Activated CD4-positive, alpha-beta T cell treated with anti-CD3 and anti-CD28 coated beads, Interleukin-2, amount 50 U/mL, for 4 hours (primary cell): Measurements from ENCODE around the gene CLEC19A.
"Not testable (repeated sequence)": the region's sequence is repeated elsewhere in the genome, so short reads cannot be mapped to it uniquely, and the experiment has no call there.

Source experiments
- DNase-seq, 2 experiments: peaks; one replicate each; pipeline ENCODE4 v3.0.0-alpha.2; 2020

The CLEC19A gene

DNA sequence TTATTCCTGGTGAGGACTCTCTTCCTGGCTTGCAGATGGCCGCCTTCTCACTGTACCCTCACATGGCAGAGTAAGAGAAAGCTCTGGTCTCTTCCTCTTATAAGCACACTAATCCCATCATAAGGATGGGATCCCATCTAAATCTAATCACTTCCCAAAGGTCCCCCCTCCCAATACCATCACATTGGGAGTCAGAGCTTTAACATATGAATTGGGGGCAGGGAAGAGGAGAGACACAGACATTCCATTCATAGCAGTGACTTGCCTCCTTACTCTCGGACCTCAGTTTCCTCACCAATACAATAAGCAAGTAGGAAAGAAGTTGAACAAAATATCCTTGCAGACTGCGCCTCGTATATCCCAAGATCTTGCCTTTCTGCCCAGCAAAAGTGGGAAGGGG, 1.7 kb downstream of the CLEC19A start:
- DNase-seq, result no peak

DNA sequence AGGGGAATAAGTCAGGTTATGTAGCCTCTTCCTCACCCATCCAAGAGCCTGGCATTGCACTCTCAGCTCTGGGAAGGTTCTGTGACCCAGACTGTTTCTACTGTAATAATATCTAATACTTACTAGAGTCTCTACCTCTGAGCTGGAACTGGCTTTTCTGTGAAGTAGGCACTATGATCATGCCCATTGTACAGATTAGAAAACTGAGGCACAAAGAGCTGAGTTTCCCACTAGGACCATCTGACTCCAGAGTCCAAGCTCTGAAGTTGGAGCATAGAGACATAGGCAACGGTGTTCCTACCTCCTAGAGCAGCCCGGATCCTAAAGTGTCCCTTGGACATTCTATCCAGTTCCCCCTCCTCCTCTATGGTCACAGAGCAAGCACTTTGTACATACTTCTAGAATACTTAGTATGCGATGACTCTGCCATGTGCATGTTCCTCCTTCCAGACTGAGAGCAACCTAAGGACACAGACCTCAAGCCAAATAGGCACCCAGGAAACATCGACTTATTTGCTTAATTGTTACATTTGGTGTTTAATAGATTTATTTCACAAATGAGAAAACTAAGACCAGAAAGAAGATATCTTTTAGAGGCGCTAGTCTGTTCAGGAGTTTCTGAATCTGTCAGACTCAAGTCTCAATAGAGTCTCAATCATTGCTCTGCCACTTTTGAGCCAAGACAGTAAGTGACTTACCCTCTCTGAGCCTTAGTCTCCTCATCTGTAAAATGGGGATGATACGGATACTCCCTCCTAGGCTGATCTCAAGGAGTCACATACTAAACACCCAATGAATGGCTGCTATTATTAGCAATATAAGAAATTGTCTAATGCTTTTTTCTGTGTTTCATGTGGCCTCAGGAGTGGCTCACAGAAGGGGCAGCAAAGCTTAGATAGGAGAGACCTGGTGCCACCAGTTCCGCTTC, 3.6 kb downstream of the CLEC19A start:
- DNase-seq, result no peak

DNA sequence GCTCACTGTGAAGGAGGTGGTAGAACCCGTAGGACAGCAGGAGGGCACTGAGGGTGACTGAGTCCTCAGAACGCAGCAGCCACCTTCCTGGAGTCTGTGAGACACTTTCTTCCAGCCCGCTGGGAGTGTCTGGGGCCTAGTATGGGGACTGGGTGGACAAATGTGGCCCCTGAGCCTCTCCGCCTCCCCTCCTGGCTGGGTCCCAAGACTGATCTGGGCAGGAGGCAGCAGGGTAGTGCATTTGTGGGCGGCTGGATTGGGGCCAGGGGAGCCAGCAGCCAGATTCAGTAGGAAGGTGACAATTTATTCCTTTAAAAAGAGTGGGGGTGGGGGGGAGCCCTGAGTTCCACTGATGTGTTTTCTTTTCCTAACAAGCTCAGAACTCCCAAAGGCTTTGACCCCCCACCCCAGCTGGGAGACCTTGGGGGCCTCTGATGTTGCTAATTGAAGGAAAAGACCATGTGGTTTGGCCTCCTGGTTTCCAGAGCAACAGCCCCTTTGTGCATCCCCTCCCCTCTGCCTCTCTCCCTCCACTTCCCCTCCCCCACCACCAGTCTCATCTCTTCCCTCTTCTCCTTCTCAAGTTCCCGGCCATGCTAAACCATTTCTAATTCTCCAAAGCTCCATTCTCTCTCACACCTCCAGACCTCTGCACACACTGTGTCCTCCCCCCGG, 4.4 kb downstream of the CLEC19A start:
- DNase-seq, result no peak

DNA sequence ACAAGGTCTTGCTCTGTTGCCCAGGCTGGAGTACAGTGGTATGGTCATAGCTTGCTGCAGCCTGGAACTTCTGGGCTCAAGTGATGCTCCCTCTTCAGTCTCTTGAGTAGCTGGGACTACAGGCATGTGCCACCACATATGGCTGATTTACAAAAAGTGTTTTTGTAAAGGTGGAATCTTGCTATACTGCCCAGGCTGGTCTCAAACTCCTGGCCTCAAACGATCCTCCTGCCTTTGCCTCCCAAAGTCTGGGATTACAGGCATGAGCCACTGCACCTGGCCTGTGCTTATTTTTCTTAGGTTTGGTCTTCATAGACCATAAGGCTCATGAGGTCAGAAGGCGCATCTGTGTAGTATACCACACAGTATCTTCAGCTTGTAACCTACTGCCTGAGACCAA, 5.3 kb downstream of the CLEC19A start:
- no peak for DNase-seq

- no peak for DNase-seq
These were observed 5.9 kb downstream of the CLEC19A start for GRCh38 chr16:19291475-19291874.

DNA sequence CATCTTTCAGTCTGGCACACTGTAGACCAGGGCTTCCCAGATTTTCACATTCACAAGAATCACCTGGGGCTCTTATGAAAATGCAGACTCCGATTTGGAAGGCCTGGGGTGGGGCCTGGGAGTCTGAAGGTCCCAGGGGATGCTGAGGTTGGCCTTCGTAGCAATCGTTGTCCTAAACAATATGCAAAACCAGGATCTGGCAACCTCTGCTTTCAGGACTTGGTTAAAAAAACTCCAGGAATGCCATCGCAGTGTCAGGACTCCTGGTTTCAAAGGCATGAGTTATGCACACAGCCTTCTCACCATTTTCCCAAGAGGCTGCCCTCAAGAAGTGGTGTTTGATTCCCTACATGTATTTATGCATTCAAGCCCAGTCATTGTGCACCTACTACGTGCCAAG, 6.7 kb downstream of the CLEC19A start:
- no peak for DNase-seq

- no peak for DNase-seq
These were observed 8.7 kb downstream of the CLEC19A start for GRCh38 chr16:19294156-19294649.

- no peak for DNase-seq
These were observed 9.9 kb downstream of the CLEC19A start for GRCh38 chr16:19295393-19295792.

GRCh38 chr16:19297454-19297853, 11.9 kb downstream of the CLEC19A start:
- DNase-seq, result no peak

DNA sequence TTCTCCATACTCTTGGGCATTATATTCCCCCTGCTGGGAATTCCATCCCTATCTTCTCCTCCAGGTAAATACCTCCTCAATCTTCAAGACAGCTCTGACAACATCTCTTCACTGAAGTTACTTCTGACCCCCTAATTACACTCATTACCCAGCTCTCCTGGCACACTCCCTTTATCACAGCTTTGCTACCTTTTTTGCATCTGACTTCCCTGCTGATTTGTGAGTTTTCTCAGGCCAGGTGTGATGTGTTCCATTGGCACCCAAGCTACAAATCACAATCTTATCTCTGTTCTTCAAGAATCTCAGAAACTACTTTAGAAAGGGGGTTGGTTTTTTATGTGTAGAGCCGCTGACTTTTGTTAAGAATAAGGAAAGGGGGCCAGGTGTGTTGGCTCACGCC, 14.0 kb downstream of the CLEC19A start:
- no peak for DNase-seq

DNA sequence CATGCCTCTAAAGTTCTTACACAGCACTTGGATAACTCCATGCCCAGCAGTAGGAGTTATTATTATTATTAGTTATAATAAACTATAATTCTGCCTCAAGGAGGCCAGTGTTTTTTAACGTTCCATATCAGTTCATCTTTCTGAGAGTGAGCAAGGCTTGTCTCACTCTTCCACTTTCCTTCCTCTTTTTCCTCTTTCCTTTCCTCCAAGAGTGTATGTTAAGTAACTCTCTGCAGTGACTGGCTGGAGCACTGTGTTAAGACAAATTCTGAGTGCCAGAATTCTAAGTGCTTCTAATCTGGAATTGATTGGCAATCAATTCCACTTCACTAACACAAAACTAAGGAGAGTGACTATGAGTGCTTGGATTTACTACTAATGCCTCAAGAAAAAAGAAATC, 16.4 kb downstream of the CLEC19A start:
- no peak for DNase-seq

DNA sequence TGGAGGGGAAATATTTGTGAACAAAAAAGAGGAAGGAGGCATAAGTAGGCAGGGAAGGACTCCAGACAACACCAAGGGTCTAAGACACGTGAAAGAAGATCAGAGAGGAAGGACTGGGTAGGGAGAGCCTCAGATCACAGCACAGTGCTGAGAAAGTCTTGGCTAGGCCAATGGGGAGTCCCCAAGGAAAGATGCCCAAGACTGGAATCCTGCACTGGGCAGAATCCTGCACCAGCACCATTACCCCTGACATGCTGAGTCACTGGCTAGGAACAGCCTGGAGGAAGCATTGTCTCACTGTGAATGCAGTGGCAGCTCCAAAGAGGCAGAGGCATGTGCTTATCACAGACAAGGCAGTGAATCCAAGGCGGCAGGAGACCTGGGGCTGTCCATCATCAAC, 19.2 kb downstream of the CLEC19A start:
- DNase-seq, result no peak

- no peak for DNase-seq
These were observed 19.9 kb downstream of the CLEC19A start for GRCh38 chr16:19305443-19305842.

DNA sequence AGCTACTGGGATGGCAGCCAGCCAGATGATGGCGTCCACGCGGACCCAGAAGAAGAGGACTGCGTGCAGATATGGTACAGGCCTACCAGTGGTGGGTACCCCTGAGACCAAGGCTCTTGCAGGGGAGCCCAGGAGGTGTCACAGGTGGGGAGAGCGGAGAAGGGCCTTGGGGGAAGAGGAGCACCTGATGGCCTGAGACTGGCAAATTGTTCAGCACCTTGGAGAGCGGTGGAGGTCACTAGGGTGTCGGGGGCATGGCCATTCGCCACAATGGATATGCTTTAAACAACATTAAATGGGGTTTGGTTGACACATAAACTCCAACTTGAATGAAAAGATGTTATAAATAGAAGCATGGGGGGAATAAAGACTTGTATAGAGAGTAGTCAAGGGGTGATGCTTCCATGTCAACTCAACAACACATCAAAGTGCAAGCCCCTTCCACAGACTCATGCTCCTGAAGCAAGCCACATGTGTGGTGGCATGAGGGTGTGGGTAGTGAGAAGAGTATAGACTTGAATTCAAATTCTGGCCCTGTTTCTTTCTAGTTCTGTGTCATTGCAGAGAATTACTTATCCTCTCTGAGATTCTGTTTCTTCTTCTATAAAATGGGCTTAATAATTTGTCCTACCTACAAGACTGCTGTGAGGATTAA, 22.2 kb downstream of the CLEC19A start:
- DNase-seq, result no peak

- DNase-seq, result no peak
These were observed 22.9 kb downstream of the CLEC19A start for GRCh38 chr16:19308392-19308791.

- no peak for DNase-seq
These were observed 23.6 kb downstream of the CLEC19A start for GRCh38 chr16:19309178-19309577.

GRCh38 chr16:19314718-19315425, 29.3 kb downstream of the CLEC19A start:
- DNase-seq, result no peak

- DNase-seq, result no peak
These were observed 30.4 kb downstream of the CLEC19A start for GRCh38 chr16:19315889-19316433.

DNA sequence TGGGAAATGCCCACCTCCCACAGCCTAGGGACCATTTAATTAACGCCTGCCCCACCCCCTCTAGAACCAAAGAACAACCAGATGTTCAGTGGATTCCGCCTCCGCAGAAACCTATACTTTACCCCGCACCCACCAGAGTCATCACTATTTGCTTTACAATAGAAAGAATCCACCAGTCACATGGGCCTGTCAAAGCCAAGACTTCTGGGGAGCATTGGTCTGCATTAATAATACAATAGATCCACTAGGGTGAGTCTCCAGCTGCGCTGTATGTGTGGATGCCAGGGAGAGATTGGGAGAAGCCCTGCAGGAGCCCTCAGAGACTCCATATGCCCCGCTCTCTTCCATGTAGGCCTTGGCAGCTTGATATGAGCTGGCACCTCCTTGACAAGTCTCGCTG, 31.3 kb downstream of the CLEC19A start:
- no peak for DNase-seq

DNA sequence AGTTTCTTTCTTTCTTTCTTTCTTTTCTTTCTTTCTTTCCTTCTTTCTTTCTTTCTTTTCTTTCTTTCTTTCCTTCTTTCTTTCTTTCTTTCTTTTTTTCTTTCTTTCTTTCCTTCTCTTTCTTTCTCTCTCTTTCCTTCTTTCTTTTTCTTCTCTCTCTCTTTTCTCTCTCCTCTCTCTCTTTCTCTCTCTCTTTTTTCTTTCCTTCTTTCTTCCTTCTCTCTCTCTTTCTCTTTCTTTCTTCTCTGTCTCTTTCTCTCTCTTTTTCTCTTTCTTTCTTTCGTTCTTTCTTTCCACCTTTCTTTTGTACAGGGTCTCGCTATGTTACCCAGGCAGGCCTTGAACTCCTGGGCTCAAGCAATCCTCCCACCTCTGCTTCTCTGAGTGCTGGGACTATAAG, 35.7 kb downstream of the CLEC19A start:
- DNase-seq, result not testable (repeated sequence)

DNA sequence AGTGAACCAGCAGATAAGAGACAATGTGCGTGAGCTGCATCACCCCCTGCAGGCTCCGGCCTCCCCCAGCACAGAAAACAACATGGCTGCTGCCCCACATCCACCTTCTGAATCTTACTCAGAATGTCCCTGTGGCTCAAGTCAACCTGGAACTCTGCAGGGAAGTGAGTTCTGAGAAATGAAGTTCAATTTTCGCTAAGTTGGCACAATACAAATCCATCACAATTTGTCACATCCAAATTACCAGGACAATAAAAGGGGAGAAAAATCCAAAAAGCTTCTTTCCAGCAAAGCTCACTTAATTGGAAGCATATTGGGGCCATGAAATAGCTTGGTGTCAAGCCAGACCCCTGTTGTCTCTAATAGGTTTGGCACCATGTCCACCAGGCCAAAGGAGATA, 38.1 kb downstream of the CLEC19A start:
- no peak for DNase-seq

- no peak for DNase-seq
These were observed 42.8 kb downstream of the CLEC19A start for GRCh38 chr16:19328364-19328763.

- no peak for DNase-seq
These were observed 44.4 kb downstream of the CLEC19A start for GRCh38 chr16:19329932-19330331.
